Heart right ventricle (tissue), 16 donors: Measurements from ENCODE around the gene PDE1A. TPM values are rescaled to one million over a fixed set of nuclear protein-coding genes. Genes with fewer than 3 reads are reported as not detected.

Experiments
- ATAC-seq, 8 donors: fragments of 200-7000 bp; cut with Tn5 transposase; one replicate each; pipeline ENCODE4 v1.9.1; 2020; ENCODE audit warnings: mild to moderate bottlenecking in 8 of 8, moderate library complexity in 8 of 8, moderate number of reproducible peaks in 1 of 8
- DNase-seq, 2 donors: peaks; one replicate each; pipeline ENCODE4 v3.0.0-alpha.2; 2020
- H3K27ac ChIP-seq, 10 donors: fragments of 200-600 bp; sonication (generic) in 2 of 10; one replicate each; pipeline versions ENCODE4 v1.5.0 to v1.8.0; 2020 to 2022; ENCODE audit warnings: mild to moderate bottlenecking in 3 of 10
- H3K27me3 ChIP-seq, 7 donors: fragments of 200-600 bp; one replicate each; pipeline ENCODE4 v1.8.0; 2021 to 2022; ENCODE audit warnings: mild to moderate bottlenecking in 2 of 7
- H3K36me3 ChIP-seq, 9 donors: fragments of 200-600 bp; sonication (generic) in 1 of 9; one replicate each; pipeline versions ENCODE4 v1.5.0 to v1.8.0; 2020 to 2022; ENCODE audit warnings: mild to moderate bottlenecking in 2 of 9
- H3K4me1 ChIP-seq, 9 donors: fragments of 200-600 bp; sonication (generic) in 1 of 9; one replicate each; pipeline versions ENCODE4 v1.5.0 to v1.8.0; 2020 to 2022; ENCODE audit warnings: mild to moderate bottlenecking in 4 of 9
- H3K4me3 ChIP-seq, 10 donors: fragments of 200-600 bp; sonication (generic) in 2 of 10; one replicate each; pipeline versions ENCODE4 v1.5.0 to v1.8.0; 2020 to 2022; ENCODE audit warnings: mild to moderate bottlenecking in 7 of 10, moderate library complexity in 2 of 10
- H3K9me3 ChIP-seq, 11 donors: fragments of 200-600 bp in 10 of 11; sonication (generic) in 2 of 11; one replicate each; pipeline versions ENCODE4 v1.5.0 to v1.8.0; 2013 to 2022; ENCODE audit warnings: mild to moderate bottlenecking in 2 of 11, control low read depth in 1 of 11, moderate library complexity in 1 of 11
- CTCF ChIP-seq, 9 donors: fragments of 200-600 bp; sonication (generic) in 2 of 9; IDR thresholded peaks; one replicate each; pipeline versions ENCODE4 v1.5.0 to v1.8.0; 2021 to 2022; ENCODE audit warnings: antibody characterized with exemption in 9 of 9, mild to moderate bottlenecking in 5 of 9, moderate library complexity in 1 of 9
- WGBS, 2 donors: extraction: QIAGEN DNeasy Blood & Tissue Kit; methylation state at CpG; one replicate each; pipeline ENCODE4 v1.1.7; 2013; ENCODE audit warnings: inconsistent platforms in 1 of 2; 5-methylcytosine and 5-hydroxymethylcytosine counted together
- intact Hi-C, 10 donors: fragments of 100-400 bp; cut with DNase I; formaldehyde crosslinking; loops; one replicate each; pipeline versions ENCODE4 v1.11.1 to v1.14.2; 2022
- polyA plus RNA-seq, 2 donors: library from polyadenylated mRNA; stranded (reverse); fragments of 200-250 nt; gene quantifications; one replicate each; pipeline ENCODE4 v1.2.3, GENCODE V29; 2013
- total RNA-seq, 10 donors: library from RNA; stranded (reverse); fragmentation: NEBNext Ultra II Directional in 3 of 10; extraction: Animal tissue kit (Norgen Biotek cat#: 25700) in 3 of 10; gene quantifications; one replicate each; pipeline versions ENCODE4 v1.2.1 to v1.2.4, GENCODE V29; 2021 to 2023
- donor health status: Arrhythmogenic right ventricular cardiomyopathy.
- donor health status: ischemic (EF 13 %, LVEDD 7.1; RV severe dilation, severe dysfunction).
- donor health status: healthy with polysubstance abuse.
- donor health status: DM: no; HTN: yes; CAD: no.
- donor health status: DM: no; HTN: no; CAD: no.
- donor health status: ischemic (EF 25% LVEDD 6.9; RV normal size, moderate dysfunction).
- donor health status: ischemic (EF 25% LVEDD 5.7; RV mildly dilated, moderate dysfunction).
- donor health status: healthy.
- donor health status: DM: yes; HTN: yes; CAD: no.
- donor health status: Ischemic cardiomyopathy.
- donor health status: ischemic (EF 35%, LVEDD 5.7; RV mildly dilated, moderate dysfunction).
- donor health status: nonischemic (EF 11% LVEDD 7.7; RV severe dilation, severe dysfunction).
- donor health status: DM: yes; HTN: yes; CAD: no.
- donor health status: PGD.
- donor health status: ischemic (EF 29% LVEDD 5.4; RV normal size, mild dysfunction).
- donor health status: nonischemic (EF 23%, LVEDD 6.1; RV moderate dilation, normal function).

PDE1A gene
- total and polyA plus RNA-seq, 12 donors: 3.6 to 66.7 (median 14.8) TPM

- TF ChIP-seq CTCF (IDR thresholded peaks at IDR 0.05): no peak
- Histone ChIP-seq H3K4me3 (no peak overlapping the region), H3K4me1 (no peaks in the 10 kb centered on the region), H3K36me3 (peaks cover 0 to 27% (median 0%) of the 10 kb centered on the region in 9 donors), H3K9me3 (peaks cover 0 to 5% (median 0%) of the 10 kb centered on the region in 11 donors), H3K27me3 (no peaks in the 10 kb centered on the region), H3K27ac (no peak overlapping the region)
- 73 to 87% methylated on average over 4 of the region's 4 CpGs for WGBS, 2 donors
- ATAC-seq: no peak
- DNase-seq: no peak
- intact Hi-C loops: no loop called here
Measured at GRCh38 chr2:182208421-182208820, 218.4 kb downstream of the PDE1A start.

- Histone ChIP-seq H3K27ac (no peak overlapping the region), H3K4me3 (no peak overlapping the region), H3K27me3 (no peaks in the 10 kb centered on the region), H3K4me1 (no peaks in the 10 kb centered on the region), H3K9me3 (peaks cover 0 to 5% (median 0%) of the 10 kb centered on the region in 11 donors), H3K36me3 (peaks cover 0 to 27% (median 0%) of the 10 kb centered on the region in 9 donors)
- no peak for TF ChIP-seq CTCF (IDR thresholded peaks at IDR 0.05)
- DNase-seq: no peak
- intact Hi-C loops: no loop called here
- 91 to 93% methylated on average over 5 of the region's 5 CpGs for WGBS, 2 donors
- no peak for ATAC-seq
Measured at GRCh38 chr2:182207049-182207746, 219.6 kb downstream of the PDE1A start.

GRCh38 chr2:182197529-182197928, 229.3 kb downstream of the PDE1A start:
- Histone ChIP-seq H3K27me3 (no peaks in the 10 kb centered on the region), H3K4me3 (no peak overlapping the region), H3K4me1 (no peaks in the 10 kb centered on the region), H3K9me3 (no peaks in the 10 kb centered on the region), H3K36me3 (peaks cover 0 to 17% (median 0%) of the 10 kb centered on the region in 9 donors), H3K27ac (no peak overlapping the region)
- TF ChIP-seq CTCF (IDR thresholded peaks at IDR 0.05): no peak
- intact Hi-C loops: no loop called here
- DNase-seq (no peak), ATAC-seq (no peak)

GRCh38 chr2:182193291-182193690, 233.5 kb downstream of the PDE1A start:
- no peaks in the 10 kb centered on the region for H3K36me3 ChIP-seq
- no peak for ATAC-seq
- 94 to 97% methylated on average over 5 of the region's 5 CpGs for WGBS, 2 donors
- DNase-seq: no peak
- intact Hi-C loops: no loop called here
- no peak overlapping the region for H3K4me3 ChIP-seq
- H3K9me3 ChIP-seq: no peaks in the 10 kb centered on the region
- no peaks in the 10 kb centered on the region for H3K4me1 ChIP-seq
- TF ChIP-seq CTCF (IDR thresholded peaks at IDR 0.05): no peak
- no peak overlapping the region for H3K27ac ChIP-seq
- no peaks in the 10 kb centered on the region for H3K27me3 ChIP-seq
